ENCODE results near the gene PREX1.

PREX1 gene

GRCh38 chr20:48739395-48740291 lies 88.2 kb downstream of the PREX1 start:
- TF ChIP-seq JUND (IDR thresholded peaks at IDR 0.05; ENCODE audit: low read depth), result no peak
- no peak for DNase-seq (ENCODE audit: low read depth in 1 of 2, low spot score in 1 of 2)
- in situ Hi-C loops (cut with HindIII; ENCODE audit: low pct_unique_long_range_greater_than_20kb, low sequenced_read_pairs), result no loop called here

GRCh38 chr20:48738399-48739304 lies 89.1 kb downstream of the PREX1 start:
- TF ChIP-seq JUND (IDR thresholded peaks at IDR 0.05; ENCODE audit: low read depth), result no peak
- DNase-seq (ENCODE audit: low read depth in 1 of 2, low spot score in 1 of 2), result no peak

GRCh38 chr20:48738094-48738398 lies 89.8 kb downstream of the PREX1 start:
- TF ChIP-seq JUND (IDR thresholded peaks at IDR 0.05; ENCODE audit: low read depth), result no peak
- in situ Hi-C loops (cut with HindIII; ENCODE audit: low pct_unique_long_range_greater_than_20kb, low sequenced_read_pairs), result no loop called here
- no peak for DNase-seq (ENCODE audit: low read depth in 1 of 2, low spot score in 1 of 2)

More at GRCh38 chr20:48738399-48739304, 89.1 kb downstream of the PREX1 start:
- in situ Hi-C loops (cut with HindIII; ENCODE audit: low pct_unique_long_range_greater_than_20kb, low sequenced_read_pairs), result no loop called here

- in situ Hi-C loops (cut with HindIII; ENCODE audit: low pct_unique_long_range_greater_than_20kb, low sequenced_read_pairs), result no loop called here
- DNase-seq (ENCODE audit: low read depth in 1 of 2, low spot score in 1 of 2), result no peak
- TF ChIP-seq JUND (IDR thresholded peaks at IDR 0.05; ENCODE audit: low read depth), result no peak
Measured at GRCh38 chr20:48737434-48738093, 90.2 kb downstream of the PREX1 start.

GRCh38 chr20:48736636-48737035 lies 91.2 kb downstream of the PREX1 start:
- no peak for TF ChIP-seq JUND (IDR thresholded peaks at IDR 0.05; ENCODE audit: low read depth)
- DNase-seq (ENCODE audit: low read depth in 1 of 2, low spot score in 1 of 2), result no peak
- in situ Hi-C loops (cut with HindIII; ENCODE audit: low pct_unique_long_range_greater_than_20kb, low sequenced_read_pairs), result no loop called here

GRCh38 chr20:48736231-48736630 lies 91.6 kb downstream of the PREX1 start:
- DNase-seq (ENCODE audit: low read depth in 1 of 2, low spot score in 1 of 2), result no peak
- in situ Hi-C loops (cut with HindIII; ENCODE audit: low pct_unique_long_range_greater_than_20kb, low sequenced_read_pairs), result no loop called here
- no peak for TF ChIP-seq JUND (IDR thresholded peaks at IDR 0.05; ENCODE audit: low read depth)

GRCh38 chr20:48735112-48735511 lies 92.7 kb downstream of the PREX1 start:
- in situ Hi-C loops (cut with HindIII; ENCODE audit: low pct_unique_long_range_greater_than_20kb, low sequenced_read_pairs), result no loop called here
- no peak for TF ChIP-seq JUND (IDR thresholded peaks at IDR 0.05; ENCODE audit: low read depth)
- no peak for DNase-seq (ENCODE audit: low read depth in 1 of 2, low spot score in 1 of 2)

- in situ Hi-C loops (cut with HindIII; ENCODE audit: low pct_unique_long_range_greater_than_20kb, low sequenced_read_pairs), result no loop called here
- TF ChIP-seq JUND (IDR thresholded peaks at IDR 0.05; ENCODE audit: low read depth), result no peak
- peak in 1 of 2 experiments; percentile 33 for DNase-seq (ENCODE audit: low read depth in 1 of 2, low spot score in 1 of 2)
Measured at GRCh38 chr20:48734104-48734749, 93.6 kb downstream of the PREX1 start.

GRCh38 chr20:48733296-48733790 lies 94.5 kb downstream of the PREX1 start:
- in situ Hi-C loops (cut with HindIII; ENCODE audit: low pct_unique_long_range_greater_than_20kb, low sequenced_read_pairs), result no loop called here
- TF ChIP-seq JUND (IDR thresholded peaks at IDR 0.05; ENCODE audit: low read depth), result no peak
- peak; percentile 60 to 89 for DNase-seq (ENCODE audit: low read depth in 1 of 2, low spot score in 1 of 2)

GRCh38 chr20:48732081-48732829 lies 95.5 kb downstream of the PREX1 start:
- no peak for TF ChIP-seq JUND (IDR thresholded peaks at IDR 0.05; ENCODE audit: low read depth)
- in situ Hi-C loops (cut with HindIII; ENCODE audit: low pct_unique_long_range_greater_than_20kb, low sequenced_read_pairs), result no loop called here
- no peak for DNase-seq (ENCODE audit: low read depth in 1 of 2, low spot score in 1 of 2)

- DNase-seq (ENCODE audit: low read depth in 1 of 2, low spot score in 1 of 2), result no peak
- in situ Hi-C loops (cut with HindIII; ENCODE audit: low pct_unique_long_range_greater_than_20kb, low sequenced_read_pairs), result no loop called here
- no peak for TF ChIP-seq JUND (IDR thresholded peaks at IDR 0.05; ENCODE audit: low read depth)
Measured at GRCh38 chr20:48731536-48731935, 96.3 kb downstream of the PREX1 start.

Measured in T47D (cell line).